GM21390 (cell line): Measurements from ENCODE around the gene BRS3.

ENCODE experiments used
- ATAC-seq: cut with Tn5 transposase; IDR thresholded peaks from one replicate; pipeline ENCODE4 v1.9.1; 2021; ENCODE audit not compliant: unreplicated experiment

BRS3 gene

DNA sequence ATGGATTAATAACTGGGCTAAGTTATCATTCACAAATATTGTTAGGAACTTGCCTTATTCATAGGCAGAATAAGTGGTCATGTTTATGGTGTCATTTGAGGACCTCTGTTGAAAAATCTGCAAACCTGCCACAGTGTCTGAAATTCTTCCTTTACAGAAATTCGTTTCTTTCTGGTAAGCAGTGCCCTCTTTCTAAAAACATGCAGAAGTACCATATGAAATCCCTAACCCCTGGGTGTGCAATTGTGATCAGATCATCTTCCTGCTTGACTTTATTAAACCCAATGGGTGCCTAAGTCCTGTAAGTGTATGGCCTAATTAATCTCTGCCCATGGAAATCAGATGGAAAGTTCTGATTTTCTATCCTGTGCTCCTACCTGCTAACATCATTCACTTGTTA, 5.3 kb downstream of the BRS3 start:
- no peak for ATAC-seq

- ATAC-seq: no peak
These were observed 7.3 kb downstream of the BRS3 start for GRCh38 chrX:136495043-136495442.

- ATAC-seq: no peak
These were observed 8.5 kb downstream of the BRS3 start for GRCh38 chrX:136496186-136496763.

- peak; percentile 75 for ATAC-seq
These were observed 9.2 kb downstream of the BRS3 start for GRCh38 chrX:136496764-136497555.

DNA sequence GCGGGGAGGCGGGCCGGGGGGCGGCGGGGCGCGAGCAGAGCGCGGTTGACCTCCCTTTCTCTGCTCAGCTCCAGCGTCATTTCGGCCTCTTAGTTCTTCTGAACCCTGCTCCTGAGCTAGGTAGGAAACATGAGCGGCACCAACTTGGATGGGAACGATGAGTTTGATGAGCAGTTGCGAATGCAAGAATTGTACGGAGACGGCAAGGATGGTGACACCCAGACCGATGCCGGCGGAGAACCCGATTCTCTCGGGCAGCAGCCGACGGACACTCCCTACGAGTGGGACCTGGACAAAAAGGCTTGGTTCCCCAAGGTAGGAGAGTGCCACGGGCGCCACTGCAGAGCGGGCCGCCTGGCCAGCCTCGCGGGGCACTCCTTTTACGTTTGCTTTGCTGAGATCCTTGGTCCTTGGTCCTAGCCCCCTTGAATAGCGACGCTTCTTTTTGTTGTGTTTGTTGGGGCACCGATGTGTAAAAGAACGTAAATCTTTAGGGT, 9.9 kb downstream of the BRS3 start, which contains the start of gene HTATSF1:
HTATSF1 (plus strand) TSS at position 37 of the 497 bp plus-strand sequence; CDS start at position 130, 93 bp downstream.
- ATAC-seq: peak; percentile 26

DNA sequence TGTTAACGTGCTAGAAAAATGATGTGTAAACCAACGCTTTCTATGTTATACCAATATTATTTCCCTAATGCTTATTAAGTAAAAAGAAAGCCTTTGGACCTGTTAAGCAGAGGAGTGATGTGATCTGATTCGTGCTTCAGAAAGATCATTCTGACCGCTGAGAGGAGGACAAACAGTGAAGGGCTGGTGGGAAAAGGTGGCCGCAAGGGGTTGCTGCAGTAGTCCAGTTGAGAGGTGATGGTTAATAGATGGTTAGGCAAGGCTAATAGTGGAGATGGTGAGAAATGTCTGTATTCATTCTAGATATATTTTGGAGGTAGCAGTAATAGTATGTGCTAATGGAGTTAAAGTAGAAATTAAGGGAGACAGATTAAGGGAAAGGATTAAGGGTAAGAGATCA, 31.3 kb downstream of the BRS3 start:
- no peak for ATAC-seq

DNA sequence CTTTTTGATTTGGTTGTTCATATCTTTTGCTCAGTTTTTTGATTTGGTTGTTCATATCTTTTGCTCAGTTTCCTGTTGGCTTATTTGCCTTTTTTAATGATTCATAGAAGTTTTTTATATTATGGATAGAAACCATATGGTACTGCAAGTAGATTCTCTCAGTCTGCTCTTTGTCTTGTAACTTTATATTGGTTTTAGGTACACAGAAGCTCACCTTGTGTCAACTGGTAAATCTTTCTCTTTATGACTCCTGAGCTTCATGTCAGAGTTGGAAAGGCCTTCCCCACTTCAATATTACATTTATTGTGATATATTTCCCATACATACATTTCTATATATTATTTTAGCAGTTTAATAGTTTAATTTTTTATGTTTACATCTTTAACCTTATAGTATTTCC, 36.0 kb downstream of the BRS3 start:
- no peak for ATAC-seq

- no peak for ATAC-seq
These were observed 38.2 kb downstream of the BRS3 start for GRCh38 chrX:136525738-136526606.

GRCh38 chrX:136528645-136529315, 41.0 kb downstream of the BRS3 start:
- ATAC-seq: no peak

GRCh38 chrX:136529795-136530194, 42.0 kb downstream of the BRS3 start:
- no peak for ATAC-seq

- no peak for ATAC-seq
These were observed 44.2 kb downstream of the BRS3 start, which contains the start of gene VGLL1 for GRCh38 chrX:136531951-136532350. Gene VGLL1, plus strand, starts transcription at chrX:136532215. Its CDS starts 3,806 bp downstream, at chrX:136536021.

GRCh38 chrX:136534131-136534530, 46.4 kb downstream of the BRS3 start:
- ATAC-seq: no peak

DNA sequence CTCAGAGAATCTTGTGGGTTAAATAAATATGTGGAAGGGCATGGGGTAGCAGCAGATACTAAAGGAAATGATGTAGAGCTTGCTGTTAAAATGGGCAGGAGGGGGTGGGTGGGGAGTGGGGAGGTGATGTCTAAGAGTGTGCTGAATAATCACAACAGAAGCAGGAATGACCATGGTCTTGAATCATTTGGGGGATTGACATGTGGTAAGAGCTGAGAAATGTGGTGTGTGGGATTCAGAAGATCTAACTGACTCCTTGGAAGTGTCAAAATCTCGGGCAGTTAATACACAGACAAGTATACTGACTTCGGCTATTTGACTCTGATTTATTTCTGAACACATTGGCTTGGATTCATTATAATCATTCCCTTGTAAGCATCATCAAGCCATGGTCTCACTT, 51.1 kb downstream of the BRS3 start:
- no peak for ATAC-seq

DNA sequence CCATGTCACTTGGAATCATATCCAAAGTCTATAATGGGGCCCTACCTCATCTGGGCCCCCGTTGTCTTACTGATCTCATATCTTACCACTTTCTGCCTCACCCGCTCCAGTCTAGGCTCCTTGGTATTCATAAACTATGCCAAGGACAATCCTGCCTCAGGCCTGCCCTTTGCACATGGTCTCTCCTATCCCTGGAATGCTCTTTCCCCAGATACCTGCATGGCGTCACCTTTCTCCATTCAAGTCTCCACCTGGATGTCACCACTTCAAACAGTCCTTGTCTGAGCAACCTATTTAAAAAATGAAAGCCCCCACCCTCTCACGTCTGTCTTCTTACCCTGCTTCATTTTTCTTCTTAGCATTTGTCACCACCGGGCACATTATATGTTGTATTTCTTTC, 52.5 kb downstream of the BRS3 start:
- no peak for ATAC-seq

GRCh38 chrX:136541294-136541693, 53.5 kb downstream of the BRS3 start:
- no peak for ATAC-seq

DNA sequence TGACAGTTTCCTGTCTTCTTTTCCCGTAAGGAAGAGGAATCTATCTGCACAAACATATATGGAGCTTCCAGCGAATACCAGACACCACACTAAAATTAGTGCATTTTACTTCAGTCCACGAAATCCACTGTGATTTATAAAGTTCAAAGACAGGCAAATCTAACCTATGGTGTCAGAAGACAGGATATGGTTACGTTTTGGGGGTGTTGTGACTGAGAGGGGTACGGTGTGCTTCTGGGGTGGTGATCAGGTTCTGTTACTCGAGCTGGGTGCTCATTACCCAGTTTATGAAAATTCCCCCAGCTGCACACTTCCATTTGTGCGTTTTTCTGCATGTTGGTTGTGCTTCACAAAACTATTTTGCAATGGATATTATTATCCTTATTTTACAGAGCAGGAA, 54.5 kb downstream of the BRS3 start:
- no peak for ATAC-seq
